Endothelial cell of umbilical vein (primary cell): Measurements from ENCODE around the gene PTX3. TPM values are rescaled to one million over a fixed set of nuclear protein-coding genes. Genes with fewer than 3 reads are reported as not detected.

ENCODE experiments used
- BruUV-seq: library from RNA; stranded (reverse); fragments of 400-500 nt; replicated peaks from 2 replicates; lab custom pipeline; 2021; lab: Mats Ljungman, UMichigan
- CTCF ChIA-PET: fragments of 300-600, 350-600 bp; sonication (Branson Sonifier 250); formaldehyde crosslinking; loops from one replicate; lab custom pipeline; 2021; ENCODE audit warnings: antibody characterized with exemption, inconsistent platforms; lab: Charles Lee
- POLR2A ChIA-PET: fragments of 300-600, 350-600 bp; sonication (Branson Sonifier 250); formaldehyde crosslinking; loops from one replicate; lab custom pipeline; 2021; ENCODE audit warnings: antibody characterized with exemption, inconsistent platforms; lab: Charles Lee
- DNase-seq: peaks from one replicate; pipeline ENCODE4 v3.0.0-alpha.2; 2011; ENCODE audit warnings: low read depth, low spot score
- FAIRE-seq: peaks from 2 replicates; lab custom pipeline; 2011; peaks lifted over from hg19 to GRCh38; lab: Jason Lieb, UNC
- H2AFZ ChIP-seq: 2 replicates; pipeline ENCODE4 v1.6.0; 2012; ENCODE audit warnings: low read depth, low read length, control low read depth, inconsistent platforms
- H3K27ac ChIP-seq: 2 replicates; pipeline ENCODE4 v1.5.1; 2011; ENCODE audit warnings: low read depth, mild to moderate bottlenecking, control low read depth, low read length, moderate library complexity; ENCODE audit not compliant: insufficient read depth
- H3K27me3 ChIP-seq, 2 experiments: 2 replicates each; pipeline versions ENCODE4 v1.6.0 to v1.6.1; 2011; ENCODE audit warnings: low read length in 2 of 2, mixed read lengths in 1 of 2; ENCODE audit not compliant: control insufficient read depth in 2 of 2, insufficient read depth in 2 of 2
- H3K36me3 ChIP-seq, 2 experiments: 2 replicates in 1 of 2; 3 replicates in 1 of 2; pipeline ENCODE4 v1.5.1; 2011; ENCODE audit warnings: low read length in 2 of 2, mild to moderate bottlenecking in 1 of 2, moderate library complexity in 1 of 2; ENCODE audit not compliant: control insufficient read depth in 2 of 2, insufficient read depth in 2 of 2; ENCODE audit errors: extremely low read depth in 1 of 2
- H3K4me1 ChIP-seq: 3 replicates; pipeline ENCODE4 v1.5.1; 2011; ENCODE audit warnings: mild to moderate bottlenecking, low read length; ENCODE audit not compliant: control insufficient read depth, insufficient read depth; ENCODE audit errors: extremely low read depth
- H3K4me2 ChIP-seq: 2 replicates; pipeline ENCODE4 v1.6.1; 2011; ENCODE audit warnings: low read length, control low read depth, mixed read lengths; ENCODE audit not compliant: insufficient read depth
- H3K4me3 ChIP-seq, 3 experiments: fragments of 200-600 bp in 1 of 3; sonication (generic), shearing (Covaris generic) in 1 of 3; replicated peaks in 1 of 3; 2 replicates each; pipeline ENCODE4 v1.5.1; 2011 to 2016; ENCODE audit warnings: control low read depth in 3 of 3, low read length in 3 of 3, mild to moderate bottlenecking in 2 of 3, inconsistent platforms in 1 of 3, low read depth in 1 of 3, moderate library complexity in 1 of 3; ENCODE audit not compliant: insufficient read depth in 1 of 3
- H3K79me2 ChIP-seq: 2 replicates; pipeline ENCODE4 v1.6.0; 2012; ENCODE audit warnings: low read length, inconsistent platforms; ENCODE audit not compliant: control insufficient read depth, insufficient read depth
- H3K9ac ChIP-seq: replicated peaks from 2 replicates; pipeline ENCODE3; 2011; ENCODE audit warnings: low read length, control low read depth; ENCODE audit not compliant: insufficient read depth; ENCODE audit errors: extremely low read depth
- H3K9me1 ChIP-seq: replicated peaks from 3 replicates; pipeline ENCODE4 v1.6.0; 2011; ENCODE audit warnings: mild to moderate bottlenecking, low read length; ENCODE audit not compliant: control insufficient read depth, insufficient read depth; ENCODE audit errors: extremely low read depth
- H3K9me3 ChIP-seq: replicated peaks from 2 replicates; pipeline ENCODE4 v1.5.1; 2012; ENCODE audit warnings: low read length, inconsistent platforms; ENCODE audit not compliant: control insufficient read depth, insufficient read depth
- H4K20me1 ChIP-seq: replicated peaks from 2 replicates; pipeline ENCODE3; 2011; ENCODE audit warnings: mild to moderate bottlenecking, low read length; ENCODE audit not compliant: control insufficient read depth, insufficient read depth; ENCODE audit errors: extremely low read depth
- CTCF ChIP-seq, 2 donors: IDR thresholded peaks; 1 replicate in 1 of 2; 2 replicates in 1 of 2; pipeline ENCODE4 v1.5.1; 2011; ENCODE audit warnings: low read length in 2 of 2, mild to moderate bottlenecking in 2 of 2, moderate library complexity in 2 of 2, control low read depth in 1 of 2, inconsistent platforms in 1 of 2, low read depth in 1 of 2; ENCODE audit not compliant: insufficient read depth in 1 of 2; ENCODE audit errors: extremely low read depth in 1 of 2
- EZH2 ChIP-seq: IDR thresholded peaks from 2 replicates; pipeline ENCODE4 v1.6.1; 2012; ENCODE audit warnings: borderline replicate concordance, low read depth, mild to moderate bottlenecking, moderate library complexity, low read length, inconsistent platforms; ENCODE audit not compliant: severe bottlenecking
- FOS ChIP-seq: IDR thresholded peaks from 2 replicates; pipeline ENCODE4 v1.6.1; 2011; ENCODE audit warnings: mild to moderate bottlenecking, low read length, moderate library complexity, borderline replicate concordance; ENCODE audit not compliant: insufficient read depth
- GATA2 ChIP-seq: IDR thresholded peaks from 2 replicates; pipeline ENCODE4 v1.7.0; 2011; ENCODE audit warnings: low read depth, mild to moderate bottlenecking, moderate library complexity, mixed read lengths, low read length; ENCODE audit not compliant: insufficient read length, insufficient read depth
- JUN ChIP-seq: IDR thresholded peaks from 2 replicates; pipeline ENCODE4 v1.6.1; 2011; ENCODE audit warnings: borderline replicate concordance, low read depth; ENCODE audit not compliant: insufficient read length, insufficient read depth
- MYC ChIP-seq: IDR thresholded peaks from one replicate; pipeline ENCODE4 v1.6.1; 2011; ENCODE audit warnings: mild to moderate bottlenecking, low read depth, low read length
- POLR2A ChIP-seq: IDR thresholded peaks from 2 replicates; pipeline ENCODE4 v1.6.1; 2012; ENCODE audit warnings: low read depth, mild to moderate bottlenecking, control low read depth, low read length
- POLR2AphosphoS5 ChIP-seq: IDR thresholded peaks from 2 replicates; pipeline ENCODE4 v1.6.1; 2012; ENCODE audit warnings: low read depth, mild to moderate bottlenecking, control low read depth, low read length, moderate library complexity; ENCODE audit not compliant: insufficient read depth
- dilution Hi-C: fragments of 300-500 bp; cut with MboI; formaldehyde crosslinking; loops from one replicate; pipeline ENCODE4 v1.15.0; 2019; ENCODE audit warnings: low sequenced_read_pairs; ENCODE audit not compliant: extremely low pct_ligation_motif_present
- intact Hi-C: fragments of 100-400 bp; cut with micrococcal nuclease; formaldehyde crosslinking; loops from one replicate; pipeline ENCODE4 v1.10.0; 2022
- polyA plus RNA-seq, 4 experiments: library from polyadenylated mRNA; depleted of rRNA in 3 of 4; stranded (reverse) in 3 of 4; unstranded in 1 of 4; fragments of >200 nt; gene quantifications; 2 replicates each; pipeline versions ENCODE4 v1.2.1 to v1.2.3, GENCODE V29; 2011 to 2012; ENCODE audit warnings: missing spikeins in 1 of 4
- total RNA-seq: library from RNA; stranded (reverse); gene quantifications from 2 replicates; pipeline ENCODE4 v1.2.3, GENCODE V29; 2021
- TF ChIP-seq, protein P1 (sequence below): IDR thresholded peaks from 2 replicates; pipeline ENCODE4 v1.6.1; 2011; ENCODE audit not compliant: insufficient read depth, insufficient read length

Gene PTX3
- total and polyA plus RNA-seq, 2 donors (not counting 3 experiments of a cell fraction or from before 2014, with no cell fraction given): 122 to 172 TPM

DNA sequence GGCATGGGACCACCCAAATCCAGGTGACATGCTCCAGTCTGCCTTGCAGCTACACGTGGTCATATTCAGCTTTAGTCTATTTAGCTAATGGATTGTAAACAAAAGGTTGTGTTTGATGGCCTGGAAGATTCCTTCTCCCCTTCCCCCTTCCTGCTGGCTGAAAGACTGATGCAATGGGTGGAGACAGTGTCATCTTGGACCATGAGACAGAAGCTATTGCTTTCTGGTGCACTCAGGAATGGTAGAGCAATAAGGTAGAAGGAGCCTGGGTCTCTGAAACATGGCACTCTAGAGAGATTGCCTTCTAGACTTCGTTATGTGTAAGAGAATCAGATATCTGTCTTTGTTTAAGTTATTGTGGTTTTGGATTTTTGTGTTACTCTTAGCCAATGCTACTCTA lies 25.7 kb upstream of the PTX3 start:
- Histone ChIP-seq H3K9me3 (no peaks in the 10 kb centered on the region), H3K79me2 (peaks cover 4% of the 10 kb centered on the region), H3K36me3 (peaks cover 3 to 15% of the 10 kb centered on the region in 2 experiments), H3K27ac (no peak overlapping the region), H3K27me3 (no peaks in the 10 kb centered on the region), H4K20me1 (no peaks in the 10 kb centered on the region), H3K4me1 (peaks cover 21% of the 10 kb centered on the region), H3K9me1 (no peaks in the 10 kb centered on the region), H3K4me2 (no peak overlapping the region), H2AFZ (no peak overlapping the region), H3K9ac (no peak overlapping the region), H3K4me3 (no peak overlapping the region)
- ChIA-PET CTCF (no interaction called here), POLR2A (no interaction called here)
- no TSS peak for BruUV-seq
- no peak for DNase-seq
- dilution Hi-C loops: no loop called here
- FAIRE-seq: no peak
- intact Hi-C loops: no loop called here
- TF ChIP-seq POLR2A (no peak), EZH2 (no peak), JUN (no peak), POLR2AphosphoS5 (no peak), FOS (no peak), MYC (no peak), CTCF (IDR thresholded peaks at IDR 0.05; ENCODE audit: extremely low read depth in 1 of 2, insufficient read depth in 1 of 2, low read depth in 1 of 2, low read length in 2 of 2) (no peak), GATA2 (no peak)
- TF ChIP-seq, protein P1, sequence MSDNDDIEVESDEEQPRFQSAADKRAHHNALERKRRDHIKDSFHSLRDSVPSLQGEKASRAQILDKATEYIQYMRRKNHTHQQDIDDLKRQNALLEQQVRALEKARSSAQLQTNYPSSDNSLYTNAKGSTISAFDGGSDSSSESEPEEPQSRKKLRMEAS: no peak
